Liver (tissue), 9 donors: ENCODE results near the gene COL5A1. TPM values are rescaled to one million over a fixed set of nuclear protein-coding genes. Genes with fewer than 3 reads are reported as not detected.

ENCODE experiments used
- DNase-seq: peaks from one replicate; pipeline ENCODE4 v3.0.0-alpha.2; 2017; ENCODE audit warnings: low spot score
- H3K27ac ChIP-seq, 2 donors: one replicate each; pipeline ENCODE4 v1.7.0; 2013; ENCODE audit warnings: inconsistent platforms in 2 of 2, low read length in 2 of 2, control low read depth in 1 of 2, low read depth in 1 of 2, mild to moderate bottlenecking in 1 of 2
- H3K27me3 ChIP-seq, 4 donors: one replicate each; pipeline versions ENCODE4 v1.6.1 to v1.7.0; 2013; ENCODE audit warnings: low read length in 3 of 4, inconsistent platforms in 1 of 4, mild to moderate bottlenecking in 1 of 4, moderate library complexity in 1 of 4; ENCODE audit not compliant: control insufficient read depth in 4 of 4, insufficient read depth in 4 of 4
- H3K36me3 ChIP-seq, 4 donors: one replicate each; pipeline versions ENCODE4 v1.6.1 to v1.7.0; 2013; ENCODE audit warnings: low read length in 3 of 4, mild to moderate bottlenecking in 3 of 4, low read depth in 1 of 4, moderate library complexity in 1 of 4; ENCODE audit not compliant: control insufficient read depth in 4 of 4, insufficient read depth in 3 of 4
- H3K4me1 ChIP-seq, 4 donors: one replicate each; pipeline versions ENCODE4 v1.6.1 to v1.7.0; 2013; ENCODE audit warnings: low read length in 3 of 4, mild to moderate bottlenecking in 3 of 4, moderate library complexity in 1 of 4; ENCODE audit not compliant: control insufficient read depth in 4 of 4, insufficient read depth in 4 of 4
- H3K4me3 ChIP-seq, 3 donors: one replicate each; pipeline versions ENCODE4 v1.6.1 to v1.7.0; 2013; ENCODE audit warnings: low read length in 3 of 3, control low read depth in 1 of 3, low read depth in 1 of 3, mild to moderate bottlenecking in 1 of 3
- H3K9ac ChIP-seq, 2 donors: one replicate each; pipeline ENCODE4 v1.7.0; 2013; ENCODE audit warnings: low read length in 2 of 2, mild to moderate bottlenecking in 2 of 2, moderate library complexity in 2 of 2, control low read depth in 1 of 2, low read depth in 1 of 2
- H3K9me3 ChIP-seq, 4 donors: one replicate each; pipeline versions ENCODE4 v1.6.1 to v1.7.0; 2013; ENCODE audit warnings: low read length in 3 of 4; ENCODE audit not compliant: control insufficient read depth in 4 of 4
- ATF3 ChIP-seq: IDR thresholded peaks from 2 replicates; pipeline ENCODE4 v1.6.1; 2016; ENCODE audit warnings: antibody characterized with exemption
- FOXA1 ChIP-seq: IDR thresholded peaks from 2 replicates; pipeline ENCODE4 v1.6.1; 2016; ENCODE audit warnings: antibody characterized with exemption
- FOXA2 ChIP-seq: IDR thresholded peaks from 2 replicates; pipeline ENCODE4 v1.6.1; 2016; ENCODE audit warnings: antibody characterized with exemption
- GABPA ChIP-seq, 2 donors: IDR thresholded peaks in 1 of 2; conservative IDR thresholded peaks in 1 of 2; 2 replicates each; pipeline ENCODE4 v1.6.1; 2016; ENCODE audit warnings: antibody characterized with exemption in 2 of 2, mild to moderate bottlenecking in 1 of 2, moderate library complexity in 1 of 2
- HNF4A ChIP-seq, 2 donors: conservative IDR thresholded peaks; 2 replicates each; pipeline ENCODE4 v1.6.1; 2016; ENCODE audit warnings: antibody characterized with exemption in 2 of 2, mild to moderate bottlenecking in 2 of 2
- HNF4G ChIP-seq: IDR thresholded peaks from 2 replicates; pipeline ENCODE4 v1.6.1; 2016; ENCODE audit warnings: antibody characterized with exemption
- JUND ChIP-seq, 2 donors: IDR thresholded peaks; 2 replicates each; pipeline ENCODE4 v1.6.1; 2016; ENCODE audit warnings: antibody characterized with exemption in 2 of 2
- MAX ChIP-seq: IDR thresholded peaks from 2 replicates; pipeline ENCODE4 v1.6.1; 2016; ENCODE audit warnings: antibody characterized with exemption
- NR2F2 ChIP-seq: IDR thresholded peaks from 2 replicates; pipeline ENCODE4 v1.6.1; 2016; ENCODE audit warnings: antibody characterized with exemption
- RAD21 ChIP-seq, 2 donors: IDR thresholded peaks; 2 replicates each; pipeline ENCODE4 v1.6.1; 2016; ENCODE audit warnings: antibody characterized with exemption in 2 of 2, mild to moderate bottlenecking in 2 of 2
- RXRA ChIP-seq, 2 donors: IDR thresholded peaks; 2 replicates each; pipeline ENCODE4 v1.6.1; 2017 to 2018; ENCODE audit warnings: antibody characterized with exemption in 2 of 2, mild to moderate bottlenecking in 1 of 2
- SP1 ChIP-seq: IDR thresholded peaks from 2 replicates; pipeline ENCODE4 v1.6.1; 2018; ENCODE audit warnings: antibody characterized with exemption, mild to moderate bottlenecking
- TAF1 ChIP-seq: conservative IDR thresholded peaks from 2 replicates; pipeline ENCODE4 v1.6.1; 2016; ENCODE audit warnings: antibody characterized with exemption, mild to moderate bottlenecking
- YY1 ChIP-seq: IDR thresholded peaks from 2 replicates; pipeline ENCODE4 v1.6.1; 2016; ENCODE audit warnings: antibody characterized with exemption, mild to moderate bottlenecking
- WGBS: extraction: QIAGEN DNeasy Blood & Tissue Kit; methylation state at CpG from one replicate; pipeline ENCODE4 v1.1.7; 2013; 5-methylcytosine and 5-hydroxymethylcytosine counted together
- polyA plus RNA-seq, 2 donors: library from polyadenylated mRNA; stranded (reverse) in 1 of 2; unstranded in 1 of 2; fragments of 200-250 nt in 1 of 2; fragments of >200 nt in 1 of 2; fragmentation: Nextera tagmentation in 1 of 2; extraction: Ambion mirVana in 1 of 2; gene quantifications; one replicate each; pipeline versions ENCODE4 v1.2.1 to v1.2.3, GENCODE V29; 2013 to 2015
- total RNA-seq, 2 donors: library from RNA; depleted of rRNA; stranded (reverse); fragments of >200 nt; gene quantifications; one replicate each; pipeline ENCODE4 v1.2.3, GENCODE V29; 2014
- TF ChIP-seq, protein P1 (sequence below): IDR thresholded peaks from 2 replicates; pipeline ENCODE4 v1.6.1; 2016; ENCODE audit warnings: antibody characterized with exemption, mild to moderate bottlenecking
- TF ChIP-seq, protein P2 (sequence below): IDR thresholded peaks from 2 replicates; pipeline ENCODE4 v1.6.1; 2016; ENCODE audit warnings: antibody characterized with exemption
- TF ChIP-seq, protein P3 (sequence below): fragments of 150-350 bp; IDR thresholded peaks from 2 replicates; pipeline ENCODE4 v1.5.1; 2017; ENCODE audit warnings: improper control_type of control experiment, low read depth, low read length; ENCODE audit not compliant: missing input control
- donor health status: healthy.
- donor health status: healthy.
- donor health status: healthy.
- donor health status: healthy.
- donor health status: healthy.

Gene COL5A1
- total and polyA plus RNA-seq, 4 donors, result 0.67 to 15.6 (median 11.2) TPM

- Histone ChIP-seq H3K9ac (no peak overlapping the region), H3K4me1 (no peaks in the 10 kb centered on the region), H3K9me3 (no peaks in the 10 kb centered on the region), H3K36me3 (no peaks in the 10 kb centered on the region), H3K27me3 (no peaks in the 10 kb centered on the region), H3K4me3 (no peak overlapping the region), H3K27ac (no peak overlapping the region)
- WGBS, result 76% methylated on average over 8 of the region's 8 CpGs
- DNase-seq, result no peak
- TF ChIP-seq YY1, result no peak
- TF ChIP-seq RXRA (IDR thresholded peaks at IDR 0.05), result no peak
- TF ChIP-seq MAX, result no peak
- TF ChIP-seq, protein P1, sequence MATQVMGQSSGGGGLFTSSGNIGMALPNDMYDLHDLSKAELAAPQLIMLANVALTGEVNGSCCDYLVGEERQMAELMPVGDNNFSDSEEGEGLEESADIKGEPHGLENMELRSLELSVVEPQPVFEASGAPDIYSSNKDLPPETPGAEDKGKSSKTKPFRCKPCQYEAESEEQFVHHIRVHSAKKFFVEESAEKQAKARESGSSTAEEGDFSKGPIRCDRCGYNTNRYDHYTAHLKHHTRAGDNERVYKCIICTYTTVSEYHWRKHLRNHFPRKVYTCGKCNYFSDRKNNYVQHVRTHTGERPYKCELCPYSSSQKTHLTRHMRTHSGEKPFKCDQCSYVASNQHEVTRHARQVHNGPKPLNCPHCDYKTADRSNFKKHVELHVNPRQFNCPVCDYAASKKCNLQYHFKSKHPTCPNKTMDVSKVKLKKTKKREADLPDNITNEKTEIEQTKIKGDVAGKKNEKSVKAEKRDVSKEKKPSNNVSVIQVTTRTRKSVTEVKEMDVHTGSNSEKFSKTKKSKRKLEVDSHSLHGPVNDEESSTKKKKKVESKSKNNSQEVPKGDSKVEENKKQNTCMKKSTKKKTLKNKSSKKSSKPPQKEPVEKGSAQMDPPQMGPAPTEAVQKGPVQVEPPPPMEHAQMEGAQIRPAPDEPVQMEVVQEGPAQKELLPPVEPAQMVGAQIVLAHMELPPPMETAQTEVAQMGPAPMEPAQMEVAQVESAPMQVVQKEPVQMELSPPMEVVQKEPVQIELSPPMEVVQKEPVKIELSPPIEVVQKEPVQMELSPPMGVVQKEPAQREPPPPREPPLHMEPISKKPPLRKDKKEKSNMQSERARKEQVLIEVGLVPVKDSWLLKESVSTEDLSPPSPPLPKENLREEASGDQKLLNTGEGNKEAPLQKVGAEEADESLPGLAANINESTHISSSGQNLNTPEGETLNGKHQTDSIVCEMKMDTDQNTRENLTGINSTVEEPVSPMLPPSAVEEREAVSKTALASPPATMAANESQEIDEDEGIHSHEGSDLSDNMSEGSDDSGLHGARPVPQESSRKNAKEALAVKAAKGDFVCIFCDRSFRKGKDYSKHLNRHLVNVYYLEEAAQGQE, result no peak
- no peak for TF ChIP-seq SP1
- TF ChIP-seq HNF4G, result no peak
- TF ChIP-seq GABPA (IDR thresholded peaks at IDR 0.05 in 1 of 2, conservative IDR thresholded peaks at IDR 0.05 in 1 of 2), result no peak
These were observed 242.9 kb downstream of the COL5A1 start for GRCh38 chr9:134884492-134884891.

GRCh38 chr9:134885001-134885678 lies 243.5 kb downstream of the COL5A1 start:
- Histone ChIP-seq H3K9me3 (no peaks in the 10 kb centered on the region), H3K9ac (no peak overlapping the region), H3K4me1 (no peaks in the 10 kb centered on the region), H3K27me3 (no peaks in the 10 kb centered on the region), H3K4me3 (no peak overlapping the region), H3K36me3 (no peaks in the 10 kb centered on the region), H3K27ac (no peak overlapping the region)
- no peak for DNase-seq
- no peak for TF ChIP-seq ATF3
- TF ChIP-seq FOXA2, result no peak
- TF ChIP-seq FOXA1, result no peak
- no peak for TF ChIP-seq RXRA (IDR thresholded peaks at IDR 0.05)
- TF ChIP-seq, protein P1, result no peak
- TF ChIP-seq, protein P2, sequence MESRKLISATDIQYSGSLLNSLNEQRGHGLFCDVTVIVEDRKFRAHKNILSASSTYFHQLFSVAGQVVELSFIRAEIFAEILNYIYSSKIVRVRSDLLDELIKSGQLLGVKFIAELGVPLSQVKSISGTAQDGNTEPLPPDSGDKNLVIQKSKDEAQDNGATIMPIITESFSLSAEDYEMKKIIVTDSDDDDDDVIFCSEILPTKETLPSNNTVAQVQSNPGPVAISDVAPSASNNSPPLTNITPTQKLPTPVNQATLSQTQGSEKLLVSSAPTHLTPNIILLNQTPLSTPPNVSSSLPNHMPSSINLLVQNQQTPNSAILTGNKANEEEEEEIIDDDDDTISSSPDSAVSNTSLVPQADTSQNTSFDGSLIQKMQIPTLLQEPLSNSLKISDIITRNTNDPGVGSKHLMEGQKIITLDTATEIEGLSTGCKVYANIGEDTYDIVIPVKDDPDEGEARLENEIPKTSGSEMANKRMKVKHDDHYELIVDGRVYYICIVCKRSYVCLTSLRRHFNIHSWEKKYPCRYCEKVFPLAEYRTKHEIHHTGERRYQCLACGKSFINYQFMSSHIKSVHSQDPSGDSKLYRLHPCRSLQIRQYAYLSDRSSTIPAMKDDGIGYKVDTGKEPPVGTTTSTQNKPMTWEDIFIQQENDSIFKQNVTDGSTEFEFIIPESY, result no peak
- no peak for TF ChIP-seq SP1
- TF ChIP-seq GABPA (IDR thresholded peaks at IDR 0.05 in 1 of 2, conservative IDR thresholded peaks at IDR 0.05 in 1 of 2), result no peak
- TF ChIP-seq RAD21 (IDR thresholded peaks at IDR 0.05), result no peak
- TF ChIP-seq MAX, result no peak
- no peak for TF ChIP-seq HNF4G
- no peak for TF ChIP-seq YY1
- no peak for TF ChIP-seq TAF1
- TF ChIP-seq, protein P3, sequence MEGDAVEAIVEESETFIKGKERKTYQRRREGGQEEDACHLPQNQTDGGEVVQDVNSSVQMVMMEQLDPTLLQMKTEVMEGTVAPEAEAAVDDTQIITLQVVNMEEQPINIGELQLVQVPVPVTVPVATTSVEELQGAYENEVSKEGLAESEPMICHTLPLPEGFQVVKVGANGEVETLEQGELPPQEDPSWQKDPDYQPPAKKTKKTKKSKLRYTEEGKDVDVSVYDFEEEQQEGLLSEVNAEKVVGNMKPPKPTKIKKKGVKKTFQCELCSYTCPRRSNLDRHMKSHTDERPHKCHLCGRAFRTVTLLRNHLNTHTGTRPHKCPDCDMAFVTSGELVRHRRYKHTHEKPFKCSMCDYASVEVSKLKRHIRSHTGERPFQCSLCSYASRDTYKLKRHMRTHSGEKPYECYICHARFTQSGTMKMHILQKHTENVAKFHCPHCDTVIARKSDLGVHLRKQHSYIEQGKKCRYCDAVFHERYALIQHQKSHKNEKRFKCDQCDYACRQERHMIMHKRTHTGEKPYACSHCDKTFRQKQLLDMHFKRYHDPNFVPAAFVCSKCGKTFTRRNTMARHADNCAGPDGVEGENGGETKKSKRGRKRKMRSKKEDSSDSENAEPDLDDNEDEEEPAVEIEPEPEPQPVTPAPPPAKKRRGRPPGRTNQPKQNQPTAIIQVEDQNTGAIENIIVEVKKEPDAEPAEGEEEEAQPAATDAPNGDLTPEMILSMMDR, result no peak
- no peak for TF ChIP-seq NR2F2
- no peak for TF ChIP-seq HNF4A (conservative IDR thresholded peaks at IDR 0.05)
- no peak for TF ChIP-seq JUND (IDR thresholded peaks at IDR 0.05)
- WGBS, result 89% methylated on average over 22 of the region's 22 CpGs
